Right lobe of liver (tissue), 6 donors: Measurements from ENCODE around the gene CAGE1. TPM values are rescaled to one million over a fixed set of nuclear protein-coding genes. Genes with fewer than 3 reads are reported as not detected.

Experiments
- ATAC-seq, 4 donors: fragments of 200-7000 bp; cut with Tn5 transposase; one replicate each; pipeline ENCODE4 v1.9.1; 2020; ENCODE audit warnings: mild to moderate bottlenecking in 4 of 4, moderate library complexity in 4 of 4
- DNase-seq, 3 donors: peaks; one replicate each; pipeline ENCODE4 v3.0.0-alpha.2; 2020
- H3K27ac ChIP-seq, 3 donors: fragments of 200-600 bp; one replicate each; pipeline ENCODE4 v1.8.0; 2022
- H3K27me3 ChIP-seq, 2 donors: fragments of 200-600 bp; one replicate each; pipeline ENCODE4 v1.8.0; 2022
- H3K36me3 ChIP-seq, 4 donors: fragments of 200-600 bp; sonication (generic) in 1 of 4; one replicate each; pipeline versions ENCODE4 v1.5.1 to v1.8.0; 2017 to 2022; ENCODE audit warnings: control low read depth in 1 of 4
- H3K4me1 ChIP-seq, 4 donors: fragments of 200-600 bp; sonication (generic) in 1 of 4; one replicate each; pipeline versions ENCODE4 v1.5.1 to v1.8.0; 2017 to 2022; ENCODE audit warnings: control low read depth in 1 of 4
- H3K4me3 ChIP-seq, 3 donors: fragments of 200-600 bp; one replicate each; pipeline ENCODE4 v1.8.0; 2022
- H3K9me3 ChIP-seq, 4 donors: fragments of 200-600 bp; sonication (generic) in 1 of 4; one replicate each; pipeline versions ENCODE4 v1.5.1 to v1.8.0; 2017 to 2022; ENCODE audit warnings: control low read depth in 1 of 4
- POLR2A ChIP-seq: fragments of 450-650 bp; IDR thresholded peaks from one replicate; pipeline ENCODE4 v1.6.1; 2017; ENCODE audit warnings: antibody characterized with exemption, mild to moderate bottlenecking
- WGBS: methylation state at CpG from one replicate; pipeline ENCODE4 v1.1.6; 2018; ENCODE audit warnings: low coverage, low lambda C conversion rate; ENCODE audit not compliant: insufficient coverage; ENCODE audit errors: missing lambda C conversion rate; 5-methylcytosine and 5-hydroxymethylcytosine counted together
- intact Hi-C, 2 donors: fragments of 100-400 bp; cut with DNase I; formaldehyde crosslinking; loops; one replicate each; pipeline versions ENCODE4 v1.11.2 to v1.14.1; 2022
- total RNA-seq, 6 experiments: library from RNA; depleted of rRNA in 2 of 6; stranded (reverse); fragments of >200 nt in 2 of 6; fragmentation: NEBNext Ultra II Directional in 3 of 6; extraction: Animal tissue kit (Norgen Biotek cat#: 25700) in 3 of 6; gene quantifications; one replicate each; pipeline versions ENCODE4 v1.1.0 to v1.2.4, GENCODE V29; 2016 to 2023
- TF ChIP-seq, protein P1 (sequence below), 4 donors: fragments of 200-600 bp in 3 of 4; fragments of 450-650 bp in 1 of 4; IDR thresholded peaks; one replicate each; pipeline versions ENCODE4 v1.5.1 to v1.8.0; 2016 to 2022; ENCODE audit warnings: antibody characterized with exemption in 4 of 4, mild to moderate bottlenecking in 2 of 4
- donor health status: DM: no; HTN: yes; CAD: no.
- donor health status: DM: no; HTN: no; CAD: no.
- donor health status: DM: no; HTN: no; CAD: no.
- donor health status: DM: no; HTN: yes; CAD: no.
- donor health status: DM: no; HTN: yes; CAD: no.

Gene CAGE1
- total RNA-seq, 6 experiments from 2014 or later, result not detected

DNA sequence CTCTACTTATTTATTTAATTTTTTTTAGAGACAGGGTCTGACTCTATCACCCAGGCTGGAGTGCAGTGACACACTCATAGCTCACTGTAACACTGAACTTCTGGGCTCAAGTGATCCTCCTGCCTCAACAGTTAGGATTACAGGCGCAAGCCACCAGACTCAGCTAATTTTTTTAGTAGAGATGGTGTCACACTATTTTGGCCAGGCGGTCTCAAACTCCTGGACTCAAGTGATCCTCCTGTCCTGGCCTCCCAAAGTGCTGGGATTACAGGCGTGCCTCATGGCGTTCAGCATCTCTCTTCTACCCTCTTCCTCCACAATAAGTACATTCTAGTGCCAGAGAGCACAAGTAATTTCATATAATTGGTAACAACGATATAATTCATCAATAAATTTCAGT lies 82.0 kb downstream of the CAGE1 start:
- H3K27me3 ChIP-seq, result no peaks in the 10 kb centered on the region
- DNase-seq (no peak), ATAC-seq (no peak)
- peaks cover 0 to 63% (median 27%) of the 10 kb centered on the region in 4 donors for H3K36me3 ChIP-seq
- 86% methylated on average over 5 of the region's 5 CpGs for WGBS
- no peaks in the 10 kb centered on the region for H3K9me3 ChIP-seq
- intact Hi-C loops, result no loop called here
- no peak overlapping the region for H3K4me3 ChIP-seq
- no peak overlapping the region for H3K27ac ChIP-seq
- H3K4me1 ChIP-seq, result peaks cover 0 to 23% (median 10%) of the 10 kb centered on the region in 4 donors
- no peak for TF ChIP-seq POLR2A
- TF ChIP-seq, protein P1, sequence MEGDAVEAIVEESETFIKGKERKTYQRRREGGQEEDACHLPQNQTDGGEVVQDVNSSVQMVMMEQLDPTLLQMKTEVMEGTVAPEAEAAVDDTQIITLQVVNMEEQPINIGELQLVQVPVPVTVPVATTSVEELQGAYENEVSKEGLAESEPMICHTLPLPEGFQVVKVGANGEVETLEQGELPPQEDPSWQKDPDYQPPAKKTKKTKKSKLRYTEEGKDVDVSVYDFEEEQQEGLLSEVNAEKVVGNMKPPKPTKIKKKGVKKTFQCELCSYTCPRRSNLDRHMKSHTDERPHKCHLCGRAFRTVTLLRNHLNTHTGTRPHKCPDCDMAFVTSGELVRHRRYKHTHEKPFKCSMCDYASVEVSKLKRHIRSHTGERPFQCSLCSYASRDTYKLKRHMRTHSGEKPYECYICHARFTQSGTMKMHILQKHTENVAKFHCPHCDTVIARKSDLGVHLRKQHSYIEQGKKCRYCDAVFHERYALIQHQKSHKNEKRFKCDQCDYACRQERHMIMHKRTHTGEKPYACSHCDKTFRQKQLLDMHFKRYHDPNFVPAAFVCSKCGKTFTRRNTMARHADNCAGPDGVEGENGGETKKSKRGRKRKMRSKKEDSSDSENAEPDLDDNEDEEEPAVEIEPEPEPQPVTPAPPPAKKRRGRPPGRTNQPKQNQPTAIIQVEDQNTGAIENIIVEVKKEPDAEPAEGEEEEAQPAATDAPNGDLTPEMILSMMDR (IDR thresholded peaks at IDR 0.05), result no peak

DNA sequence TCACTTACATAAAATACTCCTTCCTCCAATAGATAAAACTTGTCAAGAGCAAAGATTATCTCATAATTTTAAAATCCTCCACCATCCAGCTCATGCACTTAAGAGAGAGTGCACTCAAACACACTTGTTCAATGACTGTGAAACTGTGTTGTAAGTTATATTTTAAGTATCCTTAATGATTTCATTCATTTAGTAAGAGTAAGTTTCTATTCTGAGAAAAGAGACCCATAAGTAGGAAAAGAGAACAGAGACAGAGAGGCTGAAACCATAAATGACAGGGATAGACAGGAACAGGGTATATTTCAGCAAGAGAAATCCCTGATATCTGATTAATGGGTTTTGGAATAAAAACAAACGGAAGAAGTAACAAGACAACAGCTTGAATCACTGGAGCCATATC lies 84.7 kb downstream of the CAGE1 start:
- intact Hi-C loops, result no loop called here
- DNase-seq, result no peak
- Histone ChIP-seq H3K4me3 (no peak overlapping the region), H3K27me3 (no peaks in the 10 kb centered on the region), H3K36me3 (peaks cover 5 to 88% (median 44%) of the 10 kb centered on the region in 4 donors), H3K9me3 (no peaks in the 10 kb centered on the region), H3K27ac (no peak overlapping the region), H3K4me1 (peaks cover 0 to 9% (median 3%) of the 10 kb centered on the region in 4 donors)
- ATAC-seq, result no peak
- 54% methylated on average over 1 of the region's 1 CpG for WGBS
- no peak for TF ChIP-seq POLR2A
- TF ChIP-seq, protein P1 (IDR thresholded peaks at IDR 0.05), result no peak

DNA sequence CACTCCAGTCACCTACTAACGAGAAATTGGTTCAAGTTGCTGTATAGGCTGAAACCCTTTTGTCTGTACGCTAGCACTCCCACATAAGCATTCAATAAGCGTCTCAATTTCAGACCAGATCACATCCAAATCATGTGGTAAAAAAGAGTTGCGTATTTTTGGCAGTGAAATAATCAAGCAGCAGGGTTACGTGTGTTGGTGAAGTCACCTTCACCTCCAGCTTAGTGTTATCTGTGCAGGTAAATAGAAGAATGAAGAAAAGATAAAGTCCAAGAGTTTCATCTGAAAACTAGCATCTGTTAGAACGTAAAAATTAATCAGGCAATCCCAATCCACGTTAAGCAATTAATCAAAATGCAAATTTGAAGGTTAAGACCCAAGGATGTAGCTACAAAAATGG lies 87.8 kb downstream of the CAGE1 start:
- no peak overlapping the region for H3K27ac ChIP-seq
- ATAC-seq, result peak in 1 of 4 donors; percentile 44
- 67% methylated on average over 7 of the region's 7 CpGs for WGBS
- no peaks in the 10 kb centered on the region for H3K27me3 ChIP-seq
- no peak overlapping the region for H3K4me3 ChIP-seq
- H3K36me3 ChIP-seq, result peaks cover 5 to 88% (median 50%) of the 10 kb centered on the region in 4 donors
- H3K9me3 ChIP-seq, result no peaks in the 10 kb centered on the region
- peaks cover 0 to 7% (median 0%) of the 10 kb centered on the region in 4 donors for H3K4me1 ChIP-seq
- intact Hi-C loops, result no loop called here
- TF ChIP-seq POLR2A, result no peak
- TF ChIP-seq, protein P1 (IDR thresholded peaks at IDR 0.05), result no peak
- no peak for DNase-seq

DNA sequence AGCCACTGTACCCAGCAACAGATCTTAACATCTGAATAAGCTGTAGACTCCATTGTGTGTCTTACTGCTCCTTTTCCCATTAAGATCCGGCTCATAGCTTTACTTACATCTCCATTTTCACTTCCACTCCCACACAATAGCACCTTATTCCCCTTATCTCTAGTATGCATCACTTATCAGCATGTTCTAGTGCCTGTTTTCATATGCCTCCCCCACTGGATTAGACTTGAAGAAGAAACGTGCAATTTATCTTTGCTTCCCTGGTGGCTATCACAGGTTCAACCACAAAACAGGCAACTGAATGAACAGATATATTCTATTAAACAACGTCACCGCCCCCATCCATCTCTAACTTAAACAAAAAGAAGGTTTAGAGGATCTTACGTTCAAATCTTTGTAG lies 88.6 kb downstream of the CAGE1 start:
- Histone ChIP-seq H3K27me3 (no peaks in the 10 kb centered on the region), H3K9me3 (no peaks in the 10 kb centered on the region), H3K27ac (no peak overlapping the region), H3K4me1 (peaks cover 0 to 7% (median 0%) of the 10 kb centered on the region in 4 donors), H3K4me3 (no peak overlapping the region), H3K36me3 (peaks cover 8 to 96% (median 49%) of the 10 kb centered on the region in 4 donors)
- TF ChIP-seq POLR2A, result no peak
- TF ChIP-seq, protein P1 (IDR thresholded peaks at IDR 0.05), result no peak
- DNase-seq (no peak), ATAC-seq (no peak)
- WGBS, result 88% methylated on average over 5 of the region's 5 CpGs
- intact Hi-C loops, result no loop called here

DNA sequence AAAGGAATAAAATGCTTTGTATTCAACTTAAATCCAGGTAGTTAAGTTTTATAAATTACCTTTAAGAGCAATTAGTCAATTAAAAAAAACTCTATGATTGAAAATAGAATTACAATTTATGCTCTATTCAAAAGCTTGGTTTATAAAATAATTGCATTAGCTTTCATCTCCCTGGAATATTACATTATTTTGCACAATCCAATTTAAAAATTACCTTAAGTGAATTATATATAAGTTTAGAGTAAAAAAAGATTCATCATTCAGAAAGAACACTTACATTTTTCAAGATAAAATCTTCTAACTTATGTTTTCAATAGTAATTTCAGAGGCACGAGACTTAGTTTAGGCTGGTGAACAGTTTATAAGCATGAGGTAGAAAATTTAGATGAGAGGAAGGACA lies 91.4 kb downstream of the CAGE1 start:
- peaks cover 0 to 7% (median 0%) of the 10 kb centered on the region in 4 donors for H3K4me1 ChIP-seq
- no peak for ATAC-seq
- TF ChIP-seq, protein P1 (IDR thresholded peaks at IDR 0.05), result no peak
- no peak for TF ChIP-seq POLR2A
- intact Hi-C loops, result loop anchor here in 1 of 2 donors (10.0 kb wide), 1 partner anchor 317 kb away; no protein-coding TSS in a partner anchor
- H3K4me3 ChIP-seq, result no peak overlapping the region
- H3K27ac ChIP-seq, result no peak overlapping the region
- peaks cover 14 to 91% (median 53%) of the 10 kb centered on the region in 4 donors for H3K36me3 ChIP-seq
- H3K27me3 ChIP-seq, result no peaks in the 10 kb centered on the region
- 95% methylated on average over 1 of the region's 1 CpG for whole genome bisulfite sequencing
- DNase-seq, result no peak
- no peaks in the 10 kb centered on the region for H3K9me3 ChIP-seq
